Memory B cell (primary cell): ENCODE data around the gene MRPL53.
"Not testable (repeated sequence)": the region's sequence is repeated elsewhere in the genome, so short reads cannot be mapped to it uniquely, and the experiment has no call there.

Experiments
- ATAC-seq: fragments of 150-1000 bp; cut with Tn5 transposase; 2 replicates; pipeline ENCODE4 v1.10.0; 2021; ENCODE audit warnings: low read depth, mild to moderate bottlenecking, moderate library complexity
- DNase-seq, 2 donors: peaks; one replicate each; pipeline ENCODE4 v3.0.0; 2022; ENCODE audit warnings: low spot score in 2 of 2
- H3K27ac Mint-ChIP-seq: one replicate; pipeline ENCODE4 v1.8.0; 2022; ENCODE audit warnings: mild to moderate bottlenecking, moderate library complexity, mixed read lengths
- H3K27me3 Mint-ChIP-seq: one replicate; pipeline ENCODE4 v1.8.0; 2022; ENCODE audit warnings: mixed read lengths
- H3K36me3 Mint-ChIP-seq: one replicate; pipeline ENCODE4 v1.8.0; 2022; ENCODE audit warnings: mild to moderate bottlenecking, mixed read lengths
- H3K4me1 Mint-ChIP-seq: one replicate; pipeline ENCODE4 v1.8.0; 2022; ENCODE audit warnings: mixed read lengths
- H3K4me3 Mint-ChIP-seq: one replicate; pipeline ENCODE4 v1.8.0; 2022; ENCODE audit warnings: mild to moderate bottlenecking, moderate library complexity, mixed read lengths
- H3K9me3 Mint-ChIP-seq: one replicate; pipeline ENCODE4 v1.8.0; 2022; ENCODE audit warnings: mixed read lengths

The MRPL53 gene

GRCh38 chr2:74481431-74481830, 9.0 kb upstream of the MRPL53 start:
- DNase-seq (no peak), ATAC-seq (no peak)
- no peaks in the 10 kb centered on the region for H3K27me3 Mint-ChIP-seq
- H3K9me3 Mint-ChIP-seq: no peaks in the 10 kb centered on the region
- peaks cover 18% of the 10 kb centered on the region for H3K4me1 Mint-ChIP-seq
- H3K27ac Mint-ChIP-seq: no peak overlapping the region
- peak overlapping the region; percentile 99 for H3K4me3 Mint-ChIP-seq
- peaks cover 12% of the 10 kb centered on the region for H3K36me3 Mint-ChIP-seq

- peaks cover 18% of the 10 kb centered on the region for H3K4me1 Mint-ChIP-seq
- no peaks in the 10 kb centered on the region for H3K27me3 Mint-ChIP-seq
- ATAC-seq (no peak), DNase-seq (no peak)
- H3K4me3 Mint-ChIP-seq: no peak overlapping the region
- H3K36me3 Mint-ChIP-seq: peaks cover 10% of the 10 kb centered on the region
- H3K27ac Mint-ChIP-seq: no peak overlapping the region
- H3K9me3 Mint-ChIP-seq: no peaks in the 10 kb centered on the region
These were observed 2.4 kb upstream of the MRPL53 start for GRCh38 chr2:74474899-74475298.

GRCh38 chr2:74474481-74474880, 2.0 kb upstream of the MRPL53 start:
- no peak for ATAC-seq
- H3K27ac Mint-ChIP-seq: no peak overlapping the region
- H3K36me3 Mint-ChIP-seq: peaks cover 10% of the 10 kb centered on the region
- H3K4me1 Mint-ChIP-seq: peaks cover 18% of the 10 kb centered on the region
- H3K27me3 Mint-ChIP-seq: no peaks in the 10 kb centered on the region
- no peak for DNase-seq
- H3K9me3 Mint-ChIP-seq: no peaks in the 10 kb centered on the region
- no peak overlapping the region for H3K4me3 Mint-ChIP-seq

- Mint-ChIP-seq H3K9me3 (no peaks in the 10 kb centered on the region), H3K4me3 (peak overlapping the region; percentile 96), H3K27ac (peak overlapping the region; percentile 97), H3K4me1 (peaks cover 15% of the 10 kb centered on the region), H3K36me3 (peaks cover 10% of the 10 kb centered on the region), H3K27me3 (no peaks in the 10 kb centered on the region)
- no peak for ATAC-seq
- DNase-seq: no peak
These were observed 422 bp upstream of the MRPL53 start for GRCh38 chr2:74472945-74473258.

- Mint-ChIP-seq H3K36me3 (peaks cover 6% of the 10 kb centered on the region), H3K27me3 (no peaks in the 10 kb centered on the region), H3K9me3 (no peaks in the 10 kb centered on the region), H3K27ac (peak overlapping the region; percentile 97), H3K4me1 (peaks cover 13% of the 10 kb centered on the region), H3K4me3 (peak overlapping the region; percentile 96)
- no peak for DNase-seq
- ATAC-seq: no peak
These were observed 981 bp downstream of the MRPL53 start for GRCh38 chr2:74471332-74472065.

- not testable (repeated sequence) for H3K36me3 Mint-ChIP-seq, ATAC-seq
These were observed 1.7 kb downstream of the MRPL53 start for GRCh38 chr2:74470742-74471141.

GRCh38 chr2:74464406-74464805, 8.1 kb downstream of the MRPL53 start:
- DNase-seq (no peak), ATAC-seq (no peak)
- H3K36me3 Mint-ChIP-seq: peaks cover 6% of the 10 kb centered on the region
- H3K4me1 Mint-ChIP-seq: peaks cover 23% of the 10 kb centered on the region
- H3K27me3 Mint-ChIP-seq: no peaks in the 10 kb centered on the region
- H3K9me3 Mint-ChIP-seq: no peaks in the 10 kb centered on the region
- H3K4me3 Mint-ChIP-seq: peak overlapping the region; percentile 98
- peak overlapping the region; percentile 97 for H3K27ac Mint-ChIP-seq

More at GRCh38 chr2:74470742-74471141, 1.7 kb downstream of the MRPL53 start:
- H3K4me1 Mint-ChIP-seq: peaks cover 13% of the 10 kb centered on the region
- H3K27me3 Mint-ChIP-seq, H3K9me3 Mint-ChIP-seq, DNase-seq: not testable (repeated sequence)
- peak overlapping the region; percentile 1 for H3K27ac Mint-ChIP-seq
- H3K4me3 Mint-ChIP-seq: peak overlapping the region; percentile 24

- Mint-ChIP-seq H3K4me1 (peaks cover 28% of the 10 kb centered on the region), H3K4me3 (no peak overlapping the region), H3K9me3 (no peaks in the 10 kb centered on the region), H3K27ac (peak overlapping the region; percentile 24), H3K27me3 (no peaks in the 10 kb centered on the region), H3K36me3 (peaks cover 6% of the 10 kb centered on the region)
- DNase-seq (no peak), ATAC-seq (no peak)
These were observed 9.7 kb downstream of the MRPL53 start for GRCh38 chr2:74462786-74463105.

GRCh38 chr2:74462054-74462785, 10.3 kb downstream of the MRPL53 start:
- ATAC-seq (no peak), DNase-seq (no peak)
- Mint-ChIP-seq H3K27ac (peak overlapping the region; percentile 24), H3K4me3 (no peak overlapping the region), H3K4me1 (peaks cover 29% of the 10 kb centered on the region), H3K27me3 (no peaks in the 10 kb centered on the region), H3K36me3 (peaks cover 6% of the 10 kb centered on the region), H3K9me3 (no peaks in the 10 kb centered on the region)

- H3K27me3 Mint-ChIP-seq: no peaks in the 10 kb centered on the region
- H3K4me3 Mint-ChIP-seq: no peak overlapping the region
- H3K27ac Mint-ChIP-seq: no peak overlapping the region
- ATAC-seq (no peak), DNase-seq (no peak)
- peaks cover 9% of the 10 kb centered on the region for H3K36me3 Mint-ChIP-seq
- H3K4me1 Mint-ChIP-seq: peaks cover 37% of the 10 kb centered on the region
- H3K9me3 Mint-ChIP-seq: no peaks in the 10 kb centered on the region
These were observed 11.1 kb downstream of the MRPL53 start for GRCh38 chr2:74461187-74462053.

GRCh38 chr2:74460187-74460586, 12.3 kb downstream of the MRPL53 start:
- Mint-ChIP-seq H3K4me3 (peak overlapping the region; percentile 21), H3K36me3 (peaks cover 11% of the 10 kb centered on the region), H3K4me1 (peaks cover 42% of the 10 kb centered on the region)
- not testable (repeated sequence) for H3K27ac Mint-ChIP-seq, H3K27me3 Mint-ChIP-seq, H3K9me3 Mint-ChIP-seq, DNase-seq, ATAC-seq

GRCh38 chr2:74459503-74460118, 12.9 kb downstream of the MRPL53 start:
- DNase-seq, H3K27ac Mint-ChIP-seq, H3K27me3 Mint-ChIP-seq, H3K9me3 Mint-ChIP-seq, ATAC-seq: not testable (repeated sequence)
- Mint-ChIP-seq H3K36me3 (peaks cover 11% of the 10 kb centered on the region), H3K4me1 (peaks cover 48% of the 10 kb centered on the region), H3K4me3 (peak overlapping the region; percentile 83)

GRCh38 chr2:74458938-74459363, 13.5 kb downstream of the MRPL53 start:
- Mint-ChIP-seq H3K36me3 (peaks cover 11% of the 10 kb centered on the region), H3K4me1 (peaks cover 44% of the 10 kb centered on the region), H3K27me3 (no peaks in the 10 kb centered on the region), H3K4me3 (peak overlapping the region; percentile 96), H3K27ac (peak overlapping the region; percentile 99), H3K9me3 (no peaks in the 10 kb centered on the region)
- no peak for DNase-seq
- ATAC-seq: no peak
